ENCODE data around the gene SMIM35.

GRCh38 chr11:118135051-118135795 is 48.5 kb upstream of the SMIM35 start:
- TF ChIP-seq NFRKB (IDR thresholded peaks at IDR 0.05) (no peak), SP1 (IDR thresholded peaks at IDR 0.05) (no peak), SUZ12 (IDR thresholded peaks at IDR 0.05) (no peak), BHLHE40 (IDR thresholded peaks at IDR 0.05; ENCODE audit: borderline replicate concordance) (no peak), ELF4 (IDR thresholded peaks at IDR 0.05) (no peak), FOXK2 (IDR thresholded peaks at IDR 0.05) (no peak), ZNF384 (IDR thresholded peaks at IDR 0.05) (no peak), L3MBTL2 (conservative IDR thresholded peaks at IDR 0.05) (no peak), FOXA1 (IDR thresholded peaks at IDR 0.05) (no peak), CTBP1 (IDR thresholded peaks at IDR 0.05; ENCODE audit: borderline replicate concordance) (no peak), PKNOX1 (IDR thresholded peaks at IDR 0.05) (no peak)
